ENCODE measurements around the gene FSCN2. TPM values are rescaled to one million over a fixed set of nuclear protein-coding genes. Genes with fewer than 3 reads are reported as not detected.

FSCN2 gene
- total and polyA plus RNA-seq, 2 experiments from 2014 or later, result 0.13 to 1.6 TPM

- Mint-ChIP-seq H3K4me1 (no peaks in the 10 kb centered on the region), H3K9me3 (no peaks in the 10 kb centered on the region), H3K36me3 (ENCODE audit: low read depth) (peaks cover 28% of the 10 kb centered on the region), H3K27ac (no peak overlapping the region), H3K27me3 (ENCODE audit: insufficient read depth, low read depth, poor library complexity) (peaks cover 4% of the 10 kb centered on the region), H3K4me3 (no peak overlapping the region)
- H3K27ac ChIP-seq (ENCODE audit: low read depth), result no peak overlapping the region
- no peak for DNase-seq (ENCODE audit: low spot score)
- no peaks in the 10 kb centered on the region for H3K9me2 ChIP-seq (ENCODE audit: insufficient read depth)
- no peak for TF ChIP-seq EZH2 (IDR thresholded peaks at IDR 0.05; ENCODE audit: low read depth, unreplicated experiment)
- no peak for TF ChIP-seq CTCF (conservative IDR thresholded peaks at IDR 0.05; ENCODE audit: low read depth in 2 of 2)
- no peak for TF ChIP-seq POLR2AphosphoS5 (IDR thresholded peaks at IDR 0.05; ENCODE audit: low read depth)
- TF ChIP-seq EZH2phosphoT487 (IDR thresholded peaks at IDR 0.05; ENCODE audit: unreplicated experiment), result no peak
- TF ChIP-seq ZNF462 (CRISPR knock-in tag; IDR thresholded peaks at IDR 0.05), result no peak
- no peak for TF ChIP-seq ZNF114 (CRISPR knock-in tag; IDR thresholded peaks at IDR 0.05)
- TF ChIP-seq NANOG (IDR thresholded peaks at IDR 0.05; ENCODE audit: borderline replicate concordance), result no peak
- TF ChIP-seq CREB1 (CRISPR knock-in tag; IDR thresholded peaks at IDR 0.05; ENCODE audit: low read depth), result no peak
- TF ChIP-seq JUNB (IDR thresholded peaks at IDR 0.05; ENCODE audit: unreplicated experiment), result no peak
- no peak for TF ChIP-seq ETS1 (IDR thresholded peaks at IDR 0.05)
- no peak for TF ChIP-seq ZNF331 (CRISPR knock-in tag; IDR thresholded peaks at IDR 0.05; ENCODE audit: low read depth)
- no peak for TF ChIP-seq STAT1 (IDR thresholded peaks at IDR 0.05; ENCODE audit: unreplicated experiment)
- TF ChIP-seq REST (IDR thresholded peaks at IDR 0.05; ENCODE audit: unreplicated experiment), result no peak
- H3K4me1 ChIP-seq (ENCODE audit: insufficient read depth), result no peaks in the 10 kb centered on the region
- no peaks in the 10 kb centered on the region for H4K20me1 ChIP-seq (replicated peaks; ENCODE audit: insufficient read depth)
- H3K4me3 ChIP-seq, result no peak overlapping the region
- no peaks in the 10 kb centered on the region for H3K27me3 ChIP-seq (ENCODE audit: insufficient read depth)
- no peak overlapping the region for H2AFZ ChIP-seq
- no peaks in the 10 kb centered on the region; the same call in 1 of the 2 replicates for H3K36me3 ChIP-seq (ENCODE audit: insufficient read depth)
- peaks cover under 1% of the 10 kb centered on the region; the same call in 1 of the 2 replicates for H3K79me2 ChIP-seq (replicated peaks; ENCODE audit: insufficient read depth)
- no peak for ATAC-seq
- H3F3A ChIP-seq (replicated peaks; ENCODE audit: low read depth), result no peaks in the 10 kb centered on the region
- H3K4me2 ChIP-seq, result no peak overlapping the region
These were observed 16.3 kb downstream of the FSCN2 start for GRCh38 chr17:81544281-81544974.
